ENCODE data around the gene SH3PXD2B. TPM values are rescaled to one million over a fixed set of nuclear protein-coding genes. Genes with fewer than 3 reads are reported as not detected.

Gene SH3PXD2B
- total and polyA plus RNA-seq, 2 of the 4 experiments (the other 2 are of a cell fraction): 8.2 to 14.4 TPM

DNA sequence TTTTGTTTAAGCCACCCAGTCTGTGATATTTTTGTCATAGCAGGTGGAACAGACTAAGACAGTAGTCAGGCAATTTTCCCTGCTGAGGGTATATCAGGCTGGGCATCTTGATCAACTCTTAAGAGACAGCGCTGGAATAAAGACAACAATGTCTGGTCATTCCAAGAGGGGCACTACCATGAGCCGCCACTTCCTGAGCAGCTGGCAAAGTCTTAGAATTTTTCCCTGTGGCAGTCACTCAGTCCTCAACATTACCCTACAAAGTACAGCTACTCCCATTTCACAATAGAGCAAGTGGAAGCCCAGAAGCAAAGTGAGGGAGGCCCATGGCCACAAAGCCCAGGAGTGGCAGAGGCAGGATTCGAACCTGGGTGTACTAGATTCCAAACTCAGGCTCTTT is 74.8 kb downstream of the SH3PXD2B start (continued):
- TF ChIP-seq, protein P1, sequence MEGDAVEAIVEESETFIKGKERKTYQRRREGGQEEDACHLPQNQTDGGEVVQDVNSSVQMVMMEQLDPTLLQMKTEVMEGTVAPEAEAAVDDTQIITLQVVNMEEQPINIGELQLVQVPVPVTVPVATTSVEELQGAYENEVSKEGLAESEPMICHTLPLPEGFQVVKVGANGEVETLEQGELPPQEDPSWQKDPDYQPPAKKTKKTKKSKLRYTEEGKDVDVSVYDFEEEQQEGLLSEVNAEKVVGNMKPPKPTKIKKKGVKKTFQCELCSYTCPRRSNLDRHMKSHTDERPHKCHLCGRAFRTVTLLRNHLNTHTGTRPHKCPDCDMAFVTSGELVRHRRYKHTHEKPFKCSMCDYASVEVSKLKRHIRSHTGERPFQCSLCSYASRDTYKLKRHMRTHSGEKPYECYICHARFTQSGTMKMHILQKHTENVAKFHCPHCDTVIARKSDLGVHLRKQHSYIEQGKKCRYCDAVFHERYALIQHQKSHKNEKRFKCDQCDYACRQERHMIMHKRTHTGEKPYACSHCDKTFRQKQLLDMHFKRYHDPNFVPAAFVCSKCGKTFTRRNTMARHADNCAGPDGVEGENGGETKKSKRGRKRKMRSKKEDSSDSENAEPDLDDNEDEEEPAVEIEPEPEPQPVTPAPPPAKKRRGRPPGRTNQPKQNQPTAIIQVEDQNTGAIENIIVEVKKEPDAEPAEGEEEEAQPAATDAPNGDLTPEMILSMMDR (conservative IDR thresholded peaks at IDR 0.05; ENCODE audit: low read depth, low read length): no peak
- no peak for TF ChIP-seq RCOR1 (IDR thresholded peaks at IDR 0.05; ENCODE audit: insufficient replicate concordance, low read length)

DNA sequence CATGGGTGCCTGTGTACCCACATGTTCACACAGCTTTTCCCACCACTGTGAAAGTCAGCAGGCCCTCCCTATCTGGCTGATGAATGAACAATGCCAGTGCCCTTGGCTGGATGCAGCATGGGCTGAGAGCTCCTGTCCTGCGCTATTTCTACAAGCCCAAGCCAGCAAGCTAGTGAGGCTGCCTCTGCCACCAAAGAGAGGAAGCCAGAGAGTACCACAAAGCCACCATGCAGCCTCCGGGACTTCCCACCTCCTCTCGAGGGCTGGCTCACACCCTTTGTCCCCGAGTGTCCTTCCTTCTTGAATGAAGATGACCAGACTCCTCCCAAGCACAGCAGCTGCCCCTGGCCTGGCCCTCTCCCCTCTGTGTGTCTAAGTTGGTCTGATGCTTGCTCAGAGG is 76.5 kb downstream of the SH3PXD2B start:
- Histone ChIP-seq H2AK9ac (replicated peaks; ENCODE audit: low read depth, low read length, poor library complexity) (no peak overlapping the region), H2AFZ (replicated peaks; ENCODE audit: low read length, poor library complexity) (no peak overlapping the region), H4K91ac (ENCODE audit: insufficient read depth, low read depth, low read length) (no peak overlapping the region), H3K4me2 (ENCODE audit: low read depth, low read length) (no peak overlapping the region), H3K79me1 (ENCODE audit: low read depth in 1 of 2, low read length in 2 of 2) (peaks cover 3 to 24% of the 10 kb centered on the region in 2 experiments; a peak in 2 of 4 replicates), H3K9ac (ENCODE audit: low read depth, low read length) (no peak overlapping the region), H2BK120ac (ENCODE audit: low read depth, low read length) (no peak overlapping the region), H3K14ac (replicated peaks; ENCODE audit: low read depth, low read length) (no peak overlapping the region), H4K8ac (ENCODE audit: low read depth in 2 of 2, low read length in 2 of 2) (no peak overlapping the region), H3K4ac (ENCODE audit: low read depth, low read length) (no peak overlapping the region), H3K27me3 (ENCODE audit: control insufficient read depth, insufficient read depth, low read length) (no peaks in the 10 kb centered on the region), H3K56ac (ENCODE audit: extremely low read depth, insufficient read depth, low read length) (no peak overlapping the region), H3K27ac (ENCODE audit: insufficient read depth, low read length) (no peak overlapping the region), H2BK20ac (ENCODE audit: low read depth, low read length) (no peak overlapping the region), H3K18ac (ENCODE audit: low read depth, low read length) (no peak overlapping the region), H3K9me3 (ENCODE audit: control insufficient read depth, insufficient read depth, low read length) (no peaks in the 10 kb centered on the region), H4K20me1 (ENCODE audit: insufficient read depth, low read length) (0 out of 2 replicates have a peak, but pooled peaks cover 4% of the 10 kb centered on the region), H2BK15ac (ENCODE audit: low read depth, low read length) (no peak overlapping the region), H4K5ac (ENCODE audit: low read depth, low read length) (no peak overlapping the region), H3K23ac (ENCODE audit: low read depth, low read length) (no peak overlapping the region), H2AK5ac (ENCODE audit: low read depth, low read length) (no peak overlapping the region), H3K36me3 (ENCODE audit: control insufficient read depth, insufficient read depth, low read length) (peaks cover 45% of the 10 kb centered on the region), H2BK5ac (ENCODE audit: low read depth, low read length, poor library complexity, severe bottlenecking) (no peak overlapping the region), H3K4me3 (ENCODE audit: insufficient read depth, low read depth, low read length) (no peak overlapping the region), H3K4me1 (ENCODE audit: control insufficient read depth, insufficient read depth, low read length) (peaks cover 11% of the 10 kb centered on the region), H3K9me1 (ENCODE audit: insufficient read depth, low read length) (peaks cover 15% of the 10 kb centered on the region)
- TF ChIP-seq, protein P1 (conservative IDR thresholded peaks at IDR 0.05; ENCODE audit: low read depth, low read length): no peak
- TF ChIP-seq CHD1 (IDR thresholded peaks at IDR 0.05; ENCODE audit: low read depth, low read length): no peak
- TF ChIP-seq MXI1 (IDR thresholded peaks at IDR 0.05; ENCODE audit: borderline replicate concordance, low read depth, low read length): no peak
- TF ChIP-seq, protein P2, sequence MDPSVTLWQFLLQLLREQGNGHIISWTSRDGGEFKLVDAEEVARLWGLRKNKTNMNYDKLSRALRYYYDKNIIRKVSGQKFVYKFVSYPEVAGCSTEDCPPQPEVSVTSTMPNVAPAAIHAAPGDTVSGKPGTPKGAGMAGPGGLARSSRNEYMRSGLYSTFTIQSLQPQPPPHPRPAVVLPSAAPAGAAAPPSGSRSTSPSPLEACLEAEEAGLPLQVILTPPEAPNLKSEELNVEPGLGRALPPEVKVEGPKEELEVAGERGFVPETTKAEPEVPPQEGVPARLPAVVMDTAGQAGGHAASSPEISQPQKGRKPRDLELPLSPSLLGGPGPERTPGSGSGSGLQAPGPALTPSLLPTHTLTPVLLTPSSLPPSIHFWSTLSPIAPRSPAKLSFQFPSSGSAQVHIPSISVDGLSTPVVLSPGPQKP (IDR thresholded peaks at IDR 0.05; ENCODE audit: borderline replicate concordance, low read depth, low read length): no peak
- TF ChIP-seq, protein P3, sequence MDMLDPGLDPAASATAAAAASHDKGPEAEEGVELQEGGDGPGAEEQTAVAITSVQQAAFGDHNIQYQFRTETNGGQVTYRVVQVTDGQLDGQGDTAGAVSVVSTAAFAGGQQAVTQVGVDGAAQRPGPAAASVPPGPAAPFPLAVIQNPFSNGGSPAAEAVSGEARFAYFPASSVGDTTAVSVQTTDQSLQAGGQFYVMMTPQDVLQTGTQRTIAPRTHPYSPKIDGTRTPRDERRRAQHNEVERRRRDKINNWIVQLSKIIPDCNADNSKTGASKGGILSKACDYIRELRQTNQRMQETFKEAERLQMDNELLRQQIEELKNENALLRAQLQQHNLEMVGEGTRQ (IDR thresholded peaks at IDR 0.05; ENCODE audit: low read depth, low read length): no peak
- no peak for TF ChIP-seq RCOR1 (IDR thresholded peaks at IDR 0.05; ENCODE audit: insufficient replicate concordance, low read length)
- TF ChIP-seq RFX5 (IDR thresholded peaks at IDR 0.05; ENCODE audit: low read depth, low read length): no peak
- no peak for TF ChIP-seq SMC3 (IDR thresholded peaks at IDR 0.05; ENCODE audit: low read depth, low read length)
- no peak for TF ChIP-seq FOS (IDR thresholded peaks at IDR 0.05; ENCODE audit: low read depth, low read length)
- ATAC-seq (ENCODE audit: low read depth) (no peak), DNase-seq (no peak)
- intact Hi-C loops (cut with micrococcal nuclease): no loop called here
- dilution Hi-C loops (cut with HindIII; ENCODE audit: low sequenced_read_pairs, unreplicated experiment): no loop called here
- no TSS peak for BruUV-seq (replicated peaks)
- WGBS, 2 experiments (ENCODE audit: extremely low coverage in 2 of 2, insufficient read length in 1 of 2): no CpG with 5 or more reads among the region's 4 CpGs
- ChIA-PET CTCF (no interaction called here), POLR2A (ENCODE audit: unreplicated experiment) (interaction anchor here (0.6 kb wide), 1 partner anchor 69 kb away, joined by 4 read pairs; no protein-coding TSS in a partner anchor)
- in situ Hi-C loops (cut with MboI; ENCODE audit: low sequenced_read_pairs): no loop called here

Data from IMR-90 (cell line).